GM06990 (cell line): ENCODE data around the gene RFXAP.

Experiments
- DNase-seq: peaks from one replicate; pipeline ENCODE4 v3.0.0-alpha.2; 2011; ENCODE audit not compliant: insufficient read length; ENCODE audit errors: extremely low read depth
- H3K27me3 ChIP-seq: replicated peaks from 2 replicates; pipeline ENCODE4 v1.6.0; 2011; ENCODE audit warnings: low read length; ENCODE audit not compliant: control insufficient read depth, insufficient read depth
- H3K36me3 ChIP-seq: 2 replicates; pipeline ENCODE4 v1.5.1; 2011; ENCODE audit warnings: low read length; ENCODE audit not compliant: control insufficient read depth, insufficient read depth
- H3K4me3 ChIP-seq: replicated peaks from 2 replicates; pipeline ENCODE4 v1.5.1; 2011; ENCODE audit warnings: low read depth, mild to moderate bottlenecking, control low read depth, low read length
- CTCF ChIP-seq: IDR thresholded peaks from 2 replicates; pipeline ENCODE4 v1.5.1; 2011; ENCODE audit warnings: low read length, control low read depth, mild to moderate bottlenecking, inconsistent platforms; ENCODE audit not compliant: insufficient read depth, poor library complexity, severe bottlenecking

The RFXAP gene

DNA sequence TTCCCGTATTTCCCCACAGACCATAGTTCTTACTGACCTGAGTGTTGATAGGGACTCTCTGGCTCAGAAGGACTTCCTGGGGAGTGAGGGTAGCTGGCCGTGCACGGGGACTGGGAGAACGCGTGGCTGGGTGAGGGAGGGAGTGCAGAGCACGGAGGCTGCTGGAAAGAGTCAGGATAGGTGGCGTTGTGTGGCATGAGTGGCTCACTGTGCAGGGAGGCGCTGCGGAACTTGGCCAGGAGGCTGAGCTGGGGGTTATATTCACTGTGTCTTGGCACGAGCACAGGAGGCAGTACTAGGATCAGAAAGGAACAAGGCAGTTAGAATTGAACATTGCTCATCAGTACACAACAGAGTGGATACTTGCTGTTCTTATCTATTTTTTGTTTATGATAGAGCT, 53.6 kb downstream of the RFXAP start:
- H3K4me3 ChIP-seq: no peak overlapping the region
- H3K36me3 ChIP-seq: no peaks in the 10 kb centered on the region
- TF ChIP-seq CTCF: no peak
- no peaks in the 10 kb centered on the region; the same call in 1 of the 2 replicates for H3K27me3 ChIP-seq
- DNase-seq: no peak

DNA sequence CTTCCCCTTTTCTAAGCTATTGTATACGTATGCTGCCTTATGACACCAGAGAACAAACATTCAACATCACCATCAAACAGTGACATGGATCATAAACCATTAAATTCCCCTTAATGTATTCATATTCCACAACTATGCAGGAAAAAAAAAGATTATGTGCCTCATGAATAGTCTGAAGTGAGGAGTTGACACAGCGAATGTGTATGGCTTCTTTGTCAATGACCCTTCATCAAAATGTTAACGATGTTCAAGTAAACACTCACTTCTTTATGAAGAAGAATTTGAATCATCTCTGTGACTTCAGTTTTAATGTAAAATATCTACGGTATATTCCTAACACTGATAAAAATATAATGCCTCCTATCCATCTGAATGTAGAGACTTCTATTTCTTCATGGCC, 56.4 kb downstream of the RFXAP start:
- Histone ChIP-seq H3K4me3 (no peak overlapping the region), H3K27me3 (no peaks in the 10 kb centered on the region; the same call in 1 of the 2 replicates), H3K36me3 (no peaks in the 10 kb centered on the region)
- no peak for DNase-seq
- TF ChIP-seq CTCF: no peak

DNA sequence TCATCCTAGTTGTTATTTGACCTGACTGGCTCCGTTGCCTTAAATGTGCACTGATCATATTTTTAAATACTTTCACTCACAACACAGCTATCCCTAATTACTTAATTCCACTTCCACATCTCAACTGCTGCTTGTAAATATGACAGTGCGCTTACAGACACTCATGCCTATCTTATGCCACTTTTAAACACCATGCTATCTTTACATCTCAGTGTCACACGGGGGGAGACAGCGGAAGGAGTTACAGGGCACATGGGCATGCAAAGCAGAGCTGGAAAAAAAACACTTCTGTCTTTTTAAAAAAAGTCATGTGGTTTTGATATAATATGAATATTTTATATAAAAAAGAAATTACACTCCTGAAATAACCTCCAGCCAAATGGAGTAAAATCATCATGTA, 56.9 kb downstream of the RFXAP start:
- no peak for TF ChIP-seq CTCF
- DNase-seq: no peak
- Histone ChIP-seq H3K4me3 (no peak overlapping the region), H3K27me3 (no peaks in the 10 kb centered on the region; the same call in 1 of the 2 replicates), H3K36me3 (no peaks in the 10 kb centered on the region)
